NT2/D1 (cell line): ENCODE measurements around the gene PIK3R1.

Source experiments
- SUZ12 ChIP-seq: IDR thresholded peaks from 2 replicates; pipeline ENCODE4 v1.6.1; 2011; ENCODE audit not compliant: insufficient read length, insufficient read depth; ENCODE audit errors: extremely low read depth
- YY1 ChIP-seq: IDR thresholded peaks from 2 replicates; pipeline ENCODE4 v1.6.1; 2011; ENCODE audit not compliant: insufficient read length, insufficient read depth
- ZNF274 ChIP-seq: IDR thresholded peaks from 2 replicates; pipeline ENCODE4 v1.6.1; 2011; ENCODE audit warnings: mild to moderate bottlenecking, low read depth, low read length

DNA sequence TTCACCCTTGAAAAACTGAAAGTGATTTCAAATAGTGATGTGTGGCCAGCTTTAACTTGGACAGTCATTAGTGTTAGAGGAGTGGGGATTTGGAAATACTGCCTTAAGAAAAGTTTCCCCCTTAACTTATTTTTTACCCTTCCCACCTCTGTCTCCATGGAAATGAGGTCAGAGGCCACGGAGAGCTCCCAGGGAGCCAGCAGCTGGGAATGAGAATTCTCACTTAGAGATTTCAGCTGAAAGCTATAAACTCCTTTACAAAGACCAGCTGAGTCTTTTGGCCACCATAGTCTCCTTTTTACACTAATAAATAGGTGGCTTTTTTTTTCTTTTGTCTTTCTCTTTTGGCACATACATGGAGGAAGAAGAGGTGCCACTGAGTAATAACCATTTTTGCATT lies 45.7 kb upstream of the PIK3R1 start:
- TF ChIP-seq ZNF274 (no peak), SUZ12 (no peak), YY1 (no peak)
